Caki2 (cell line): ENCODE results near the gene TRIP12. TPM values are rescaled to one million over a fixed set of nuclear protein-coding genes. Genes with fewer than 3 reads are reported as not detected.
"Not testable (repeated sequence)": the region's sequence is repeated elsewhere in the genome, so short reads cannot be mapped to it uniquely, and the experiment has no call there.

Experiments
- DNase-seq: peaks from one replicate; pipeline ENCODE4 v3.0.0-alpha.2; 2015; ENCODE audit warnings: low read depth
- in situ Hi-C: cut with HindIII; loops from 2 replicates; pipeline ENCODE4 v1.10.0; 2016; ENCODE audit warnings: low sequenced_read_pairs, low pct_unique_long_range_greater_than_20kb, mixed read lengths
- total RNA-seq: library from RNA; depleted of rRNA; stranded (reverse); fragments of >200 nt; shearing (Covaris generic); gene quantifications from 2 replicates; pipeline ENCODE4 v1.2.3, GENCODE V29; 2014; ENCODE audit warnings: low replicate concordance

TRIP12 gene
- total RNA-seq, 1 experiment from 2014 or later, result 21.3 TPM

DNA sequence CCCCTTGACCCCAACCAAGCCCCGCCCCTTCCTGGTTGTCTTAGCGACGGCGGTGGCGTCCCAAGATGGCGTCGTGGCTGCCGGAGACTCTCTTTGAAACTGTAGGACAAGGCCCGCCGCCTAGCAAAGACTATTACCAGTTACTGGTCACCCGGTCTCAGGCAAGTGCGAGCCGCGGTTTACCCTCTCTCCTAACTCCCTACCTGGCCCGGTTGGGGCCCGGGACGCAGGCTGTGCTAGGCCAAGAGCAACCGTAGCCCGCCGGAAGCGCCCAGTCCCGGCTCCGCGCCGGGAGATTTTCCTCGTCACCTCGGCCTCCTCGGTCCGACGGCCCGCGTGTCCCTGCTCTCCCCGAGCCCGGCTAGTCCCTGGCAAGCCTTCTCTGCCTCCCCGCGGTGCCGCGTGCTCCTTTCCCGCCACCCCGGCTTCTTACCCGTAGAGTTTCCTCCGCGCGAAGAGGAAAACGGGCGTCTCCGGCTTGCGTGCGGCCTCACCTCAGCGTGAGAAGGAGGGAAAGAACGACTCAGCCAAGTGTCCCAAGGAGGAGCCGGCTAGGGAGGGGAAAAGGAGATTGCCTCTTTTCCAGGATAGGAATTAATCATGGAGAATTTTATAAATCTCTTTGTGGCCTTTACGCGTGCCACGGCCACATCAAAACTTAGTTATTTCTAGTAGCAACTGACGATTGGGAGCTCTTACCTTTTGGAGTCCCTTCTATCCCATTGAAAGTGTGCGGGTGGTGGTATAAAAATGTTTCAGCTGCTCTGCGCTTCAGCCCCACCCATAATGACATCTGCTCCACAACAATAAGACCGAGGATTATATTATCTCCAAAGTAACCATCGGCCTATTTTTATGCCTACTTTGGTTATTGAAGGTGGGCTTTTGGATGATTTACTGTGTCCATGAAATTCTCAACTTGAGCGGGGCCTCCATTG is 909 bp upstream of the TRIP12 start, which contains the start of gene FBXO36:
FBXO36 (plus strand) TSS at position 55 of the 938 bp plus-strand sequence; CDS start at position 66, 11 bp downstream.
- in situ Hi-C loops, result no loop called here
- no peak for DNase-seq

DNA sequence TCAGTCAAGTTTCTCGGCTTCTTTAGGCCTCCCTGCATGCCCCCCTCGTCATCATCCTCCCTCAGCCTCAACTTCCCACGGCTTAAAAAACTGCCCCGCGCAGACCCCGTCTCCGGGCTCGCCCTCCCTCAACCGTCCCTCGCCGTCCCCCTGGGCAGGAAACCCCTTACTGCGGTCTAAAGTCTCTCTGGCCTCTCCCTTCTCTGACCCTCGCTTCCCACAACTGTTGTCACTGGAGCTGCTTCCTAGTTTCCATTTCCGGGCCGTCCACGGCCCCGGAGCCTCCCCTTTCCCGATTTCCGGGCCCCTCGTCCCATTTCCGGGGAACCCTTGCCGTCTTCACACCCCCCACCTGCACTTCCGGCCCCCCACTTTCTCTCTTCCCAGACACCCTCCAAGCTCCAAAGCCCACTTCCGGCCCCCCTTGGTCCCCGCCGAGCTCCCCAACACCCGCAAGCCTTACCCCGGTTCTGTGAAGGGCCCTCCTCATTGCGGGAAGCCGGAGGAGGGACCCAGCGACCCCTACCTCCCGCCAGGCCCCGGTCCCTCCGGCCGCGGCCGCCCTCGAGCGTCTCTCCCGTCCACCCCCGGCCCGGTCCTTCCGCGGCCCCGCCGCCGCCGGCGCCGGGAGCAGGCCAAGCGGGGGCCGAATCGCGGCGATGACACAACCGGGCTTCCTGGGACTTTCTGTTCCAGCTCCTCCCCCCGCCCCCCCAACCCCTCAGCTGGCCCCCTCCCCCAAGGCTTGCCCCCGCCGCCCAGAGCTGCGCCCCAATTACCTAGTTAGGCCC is 513 bp downstream of the TRIP12 start:
- peak; percentile 29 for DNase-seq
- in situ Hi-C loops, result no loop called here

DNA sequence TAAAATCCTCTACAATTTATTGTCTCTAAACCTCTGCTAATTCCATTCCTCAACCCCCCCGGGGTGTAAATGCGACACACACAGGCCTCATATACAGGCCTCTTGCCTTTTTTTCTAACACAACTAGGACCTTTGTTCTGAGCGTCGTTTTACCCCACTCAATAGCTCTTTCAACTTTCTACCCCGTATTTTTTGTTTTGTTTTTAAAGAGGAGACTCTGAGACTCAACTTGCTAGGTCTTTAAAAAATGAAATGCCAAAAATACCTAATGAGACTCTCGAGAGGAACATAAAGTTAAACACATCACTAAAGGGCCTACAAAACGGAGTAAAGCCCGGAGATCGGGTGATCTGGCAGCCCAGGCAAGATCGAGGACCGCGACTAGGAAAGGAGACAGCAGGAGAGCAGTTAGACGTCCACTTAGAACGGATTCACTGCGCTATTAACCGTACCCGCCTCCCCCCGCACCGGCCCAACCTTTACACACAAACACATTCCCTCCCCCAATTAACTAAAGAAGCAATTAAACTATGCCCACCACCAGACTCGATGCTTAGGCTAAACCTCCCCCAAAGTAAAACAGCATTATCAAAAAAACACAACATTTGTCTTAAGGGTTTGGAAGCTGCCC is 1.7 kb downstream of the TRIP12 start:
- DNase-seq, result no peak
- in situ Hi-C loops, result no loop called here

DNA sequence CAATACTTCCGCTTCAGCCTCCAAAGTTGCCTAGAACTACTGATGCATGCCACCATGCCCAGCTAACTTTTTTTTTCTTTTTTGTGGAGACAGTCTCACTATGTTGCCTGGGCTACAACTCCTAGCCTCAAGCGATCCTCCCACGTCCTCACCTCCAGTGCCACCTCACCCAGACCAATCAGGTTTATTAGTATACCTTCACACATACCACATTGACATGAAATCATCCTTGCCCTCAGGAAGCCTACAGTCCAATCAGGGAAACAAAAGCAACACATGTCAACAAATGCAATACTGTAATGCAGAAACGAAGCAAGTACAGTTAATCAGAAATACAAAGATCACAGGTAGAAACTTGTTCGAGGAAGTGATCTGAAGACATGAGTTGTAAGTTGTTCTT is 4.0 kb downstream of the TRIP12 start:
- DNase-seq, result no peak
- in situ Hi-C loops, result no loop called here

DNA sequence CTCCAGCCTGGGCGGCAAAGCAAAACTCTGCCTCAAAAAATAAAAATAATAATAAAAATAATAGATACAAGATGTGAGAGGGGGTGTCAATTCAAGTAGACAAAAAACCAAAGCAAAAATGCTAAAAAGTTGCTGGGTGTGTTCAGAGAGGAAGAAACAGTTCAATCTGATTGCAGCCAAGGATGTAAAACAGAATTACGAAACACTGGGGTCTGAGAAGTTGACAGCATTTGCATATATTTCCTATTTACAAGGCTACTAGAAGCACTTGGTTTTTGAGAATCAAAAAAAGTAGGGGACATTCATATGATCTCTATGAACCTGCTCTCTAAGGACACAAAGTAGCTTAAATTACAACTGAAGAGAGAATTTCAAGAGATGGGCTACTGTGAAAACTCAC is 7.6 kb downstream of the TRIP12 start:
- in situ Hi-C loops, result no loop called here
- DNase-seq, result no peak

DNA sequence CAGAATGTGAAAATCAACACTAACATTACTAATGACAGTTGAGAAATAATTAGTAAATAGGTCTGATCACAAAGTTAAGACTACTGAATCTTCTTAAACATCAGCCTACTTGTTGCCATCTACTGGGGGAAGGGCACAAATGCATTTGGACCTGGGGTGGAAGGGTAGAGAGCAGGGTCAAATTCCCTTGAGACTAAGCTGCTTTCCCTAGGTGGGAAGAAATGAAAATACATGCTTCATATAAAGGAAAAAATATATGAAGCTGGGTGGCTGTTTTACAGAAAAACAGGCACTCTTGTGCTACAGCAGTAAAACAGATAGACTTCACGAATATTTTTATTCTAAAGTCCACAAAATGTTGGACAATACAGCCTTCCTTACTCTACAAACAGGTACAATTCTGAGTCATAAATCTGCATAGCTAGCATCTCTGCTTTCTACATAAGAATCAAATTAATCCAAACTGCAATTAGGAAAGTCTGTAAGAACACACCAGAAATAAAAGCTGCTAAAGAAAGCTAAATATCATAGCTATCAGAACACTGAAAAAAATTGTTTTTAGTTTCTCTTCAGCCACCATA is 10.9 kb downstream of the TRIP12 start:
- DNase-seq, result peak; percentile 19
- in situ Hi-C loops, result no loop called here

DNA sequence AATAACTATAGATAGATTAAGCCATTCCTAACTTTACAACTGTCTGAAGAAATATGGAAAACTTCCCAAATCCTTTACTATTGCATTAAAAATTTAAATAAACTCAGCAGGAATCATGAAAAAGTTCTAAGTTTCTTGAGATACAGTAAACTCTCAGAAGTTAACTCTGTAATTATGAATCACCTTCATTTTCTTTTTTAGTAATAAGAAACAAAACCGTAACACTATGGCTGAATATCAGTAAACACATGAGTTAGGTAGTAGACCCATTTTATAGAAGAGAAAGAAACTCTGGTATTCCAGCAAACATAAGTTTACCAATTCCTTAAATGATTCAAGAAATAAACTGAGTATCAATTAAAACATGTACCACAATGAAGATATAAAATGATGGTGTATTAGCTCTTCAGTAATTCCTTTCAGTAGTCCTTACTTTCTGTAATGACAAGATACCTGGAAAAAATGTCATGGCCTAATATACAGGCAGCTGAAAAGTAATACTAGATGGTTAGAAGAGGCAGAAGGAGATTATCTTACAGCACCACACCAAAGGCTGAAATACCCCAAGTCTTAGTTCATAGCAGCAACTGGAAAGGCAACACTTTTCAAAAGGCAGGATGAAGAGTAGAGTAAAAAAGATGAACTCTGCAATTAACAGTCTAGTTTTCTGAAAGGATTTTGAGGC is 11.5 kb downstream of the TRIP12 start:
- DNase-seq, result no peak
- in situ Hi-C loops, result no loop called here

DNA sequence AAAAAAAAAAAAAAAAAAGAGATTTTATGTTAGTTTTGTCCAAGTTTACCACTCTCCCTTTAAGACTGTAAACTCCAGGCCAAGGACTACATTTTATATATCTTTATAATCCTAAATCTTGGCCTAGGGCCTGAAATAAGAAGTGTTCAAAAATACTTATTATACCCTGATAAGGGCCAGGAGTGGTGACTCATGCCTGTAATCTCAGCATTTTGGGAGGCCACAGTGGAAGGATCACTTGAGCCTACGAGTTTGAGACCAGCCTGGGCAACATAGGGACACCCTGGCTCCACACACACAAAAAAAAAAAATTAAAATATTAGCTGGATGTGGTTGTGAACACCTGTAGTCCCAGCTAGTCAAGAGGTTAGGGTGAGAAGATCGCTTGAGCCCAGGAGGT is 12.7 kb downstream of the TRIP12 start:
- in situ Hi-C loops, result no loop called here
- DNase-seq, result no peak

DNA sequence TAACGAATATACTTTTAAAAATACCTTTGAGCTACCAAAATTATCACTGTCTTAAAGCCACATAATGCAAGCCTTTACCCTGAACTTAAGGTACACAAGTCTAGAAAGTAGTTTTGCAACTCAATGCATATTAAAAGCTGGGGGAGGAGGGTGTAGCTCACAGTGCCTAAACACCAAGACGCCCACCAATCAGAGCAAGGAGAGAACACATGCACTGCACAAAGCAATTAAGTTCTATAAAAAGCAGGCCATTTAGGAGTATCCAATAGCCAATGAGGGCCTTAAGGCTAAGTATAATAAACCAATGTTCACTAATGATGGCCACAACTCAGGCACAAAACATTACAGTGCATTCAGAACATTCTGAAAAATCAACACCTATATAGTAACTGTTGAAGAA is 16.2 kb downstream of the TRIP12 start:
- in situ Hi-C loops, result no loop called here
- DNase-seq, result no peak

DNA sequence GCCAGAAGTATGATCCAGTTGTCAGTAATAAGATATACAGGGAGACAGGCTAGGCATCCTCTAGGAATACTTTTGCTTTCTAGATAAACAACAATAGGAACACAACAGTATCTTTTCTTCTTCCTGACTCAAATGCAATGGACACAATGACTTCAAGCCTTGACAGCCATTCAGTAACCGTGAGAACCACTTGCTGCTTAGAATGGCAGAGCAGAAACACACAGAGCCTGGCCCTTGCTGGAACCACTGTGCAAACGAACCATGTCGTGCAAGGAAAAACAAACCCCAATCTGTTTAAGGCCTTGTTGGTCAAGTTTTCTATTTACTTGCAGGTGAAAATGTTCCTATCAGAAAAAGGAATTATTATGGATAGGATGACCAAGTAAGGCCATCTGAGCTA is 18.8 kb downstream of the TRIP12 start:
- in situ Hi-C loops, result no loop called here
- DNase-seq, result no peak

DNA sequence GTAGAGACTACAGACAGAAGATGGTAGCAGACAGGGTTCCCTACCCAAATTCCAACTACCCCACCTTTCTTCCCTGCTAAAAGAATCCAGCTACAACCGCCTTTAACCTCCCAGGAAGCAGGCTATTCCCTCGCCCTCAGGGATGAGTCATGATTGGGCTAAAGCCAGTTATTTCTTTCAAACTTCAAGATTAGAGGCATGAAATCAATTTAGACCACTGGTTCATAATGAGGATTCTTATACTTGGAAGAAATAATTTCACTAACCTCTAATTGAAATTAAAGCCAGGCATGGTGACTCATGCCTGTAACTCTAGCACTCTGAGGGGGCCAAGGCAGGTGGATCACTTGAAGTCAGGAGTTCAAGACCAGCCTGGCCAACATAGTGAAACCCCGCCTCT is 20.0 kb downstream of the TRIP12 start:
- in situ Hi-C loops, result no loop called here
- peak; percentile 23 for DNase-seq

DNA sequence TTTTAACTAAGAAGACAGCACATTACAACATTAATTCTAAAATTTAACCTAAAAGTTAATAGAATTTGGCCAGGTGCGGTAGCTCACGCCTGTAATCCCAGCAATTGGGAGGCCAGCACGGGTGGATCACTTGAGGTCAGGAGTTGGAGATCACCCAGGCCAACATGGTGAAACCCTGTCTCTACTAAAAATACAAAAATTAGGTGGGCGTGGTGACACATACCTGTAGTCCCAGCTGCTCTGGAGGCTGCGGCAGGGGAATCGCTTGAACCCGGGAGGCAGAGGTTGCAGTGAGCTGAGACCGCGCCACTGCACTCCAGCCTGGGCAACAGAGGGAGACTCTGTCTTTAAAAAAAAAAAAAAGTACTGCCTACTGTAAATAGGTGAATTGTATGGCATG is 21.3 kb downstream of the TRIP12 start:
- in situ Hi-C loops, DNase-seq: not testable (repeated sequence)

DNA sequence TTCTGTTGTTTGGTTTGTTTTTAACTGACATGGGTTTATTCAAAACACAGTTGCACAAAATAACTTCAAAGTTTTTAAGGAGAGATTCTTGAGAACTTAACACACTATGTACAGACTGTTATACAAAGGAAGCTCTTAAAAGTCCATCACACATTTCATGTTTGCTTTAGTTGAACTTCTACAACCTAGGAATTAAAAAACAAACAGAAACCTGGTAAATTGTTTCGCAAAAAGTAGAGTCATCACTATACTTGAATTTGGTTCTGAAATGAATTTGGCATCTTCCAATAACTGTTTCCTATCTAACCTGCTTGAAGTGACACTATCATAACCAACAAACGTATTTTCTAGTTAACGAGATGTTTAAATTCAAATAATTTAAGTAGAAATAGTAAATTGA is 21.8 kb downstream of the TRIP12 start:
- DNase-seq, result no peak
- in situ Hi-C loops, result no loop called here

DNA sequence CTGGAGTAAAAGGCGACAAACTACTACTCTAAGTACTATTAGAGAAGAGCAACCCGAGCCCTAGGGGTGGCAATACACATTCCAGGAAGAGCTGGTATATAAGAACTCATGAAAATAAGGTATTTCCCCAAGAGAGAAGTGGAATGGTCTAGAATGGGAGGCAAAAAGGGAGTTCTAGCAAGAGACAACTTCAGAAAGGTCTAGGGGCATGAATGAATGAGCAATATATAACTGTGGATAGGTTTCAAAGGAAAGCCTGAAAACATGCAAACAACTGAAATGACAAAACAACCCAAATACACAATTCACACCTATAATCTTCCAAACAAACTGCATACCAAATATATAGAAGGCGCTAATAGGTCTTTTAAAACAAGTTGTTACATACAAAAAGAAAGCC is 22.2 kb downstream of the TRIP12 start:
- in situ Hi-C loops, result no loop called here
- no peak for DNase-seq

DNA sequence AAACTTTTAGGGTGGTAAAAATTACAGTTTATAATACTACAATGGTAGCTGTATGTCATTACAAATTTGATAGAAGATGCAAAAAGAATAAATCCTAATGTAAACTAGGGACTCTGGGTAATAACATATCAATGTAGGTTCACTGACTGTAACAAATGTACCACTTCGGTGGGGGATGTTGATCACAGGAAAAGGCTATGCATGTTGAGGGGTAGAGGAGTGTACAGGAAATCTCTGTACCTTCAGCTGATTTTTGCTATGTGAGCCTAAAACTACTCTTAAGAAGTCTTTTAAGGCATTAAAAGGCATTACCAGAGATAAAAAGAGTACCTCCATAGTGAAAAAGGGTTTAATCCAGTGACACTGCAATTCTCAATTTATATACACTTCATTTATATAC is 25.0 kb downstream of the TRIP12 start:
- in situ Hi-C loops, result no loop called here
- DNase-seq, result no peak

DNA sequence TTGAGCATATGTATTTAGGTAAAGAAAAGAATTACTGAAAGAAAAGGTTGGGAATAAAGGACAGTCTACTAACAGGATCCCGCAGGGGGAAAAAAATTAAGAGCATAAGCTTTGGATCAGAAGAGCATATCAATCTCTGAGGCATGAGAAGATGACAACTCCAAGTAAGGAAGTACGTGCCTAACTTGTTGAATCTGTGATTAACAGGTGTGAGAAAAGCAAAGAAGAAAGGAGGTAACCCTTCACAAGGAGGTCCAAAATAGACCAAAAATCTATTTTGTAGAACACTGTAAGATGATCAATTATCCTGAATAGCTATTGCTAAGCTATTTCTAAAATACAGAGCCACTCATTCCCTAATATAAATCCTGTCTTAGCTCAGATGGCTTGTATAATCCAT is 32.8 kb downstream of the TRIP12 start:
- in situ Hi-C loops, result no loop called here
- no peak for DNase-seq

DNA sequence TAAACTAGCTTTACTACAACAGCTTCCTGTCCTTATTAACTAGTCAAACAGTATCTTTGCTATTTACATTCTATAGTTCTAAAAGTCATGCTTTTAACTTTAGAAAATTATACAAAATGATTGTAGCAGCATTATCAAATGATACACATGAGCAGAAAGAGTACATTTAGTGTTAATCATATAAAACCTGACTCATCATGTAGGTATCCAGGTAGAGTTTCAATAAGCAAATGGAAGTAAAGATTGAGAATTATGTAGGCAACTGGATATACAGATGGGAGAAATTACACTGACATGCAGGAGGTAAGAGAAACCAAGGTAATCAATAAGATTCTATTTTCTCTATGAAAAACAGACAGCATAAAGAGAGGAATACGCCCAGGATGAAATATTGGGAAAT is 33.8 kb downstream of the TRIP12 start:
- in situ Hi-C loops, result no loop called here
- DNase-seq, result no peak

DNA sequence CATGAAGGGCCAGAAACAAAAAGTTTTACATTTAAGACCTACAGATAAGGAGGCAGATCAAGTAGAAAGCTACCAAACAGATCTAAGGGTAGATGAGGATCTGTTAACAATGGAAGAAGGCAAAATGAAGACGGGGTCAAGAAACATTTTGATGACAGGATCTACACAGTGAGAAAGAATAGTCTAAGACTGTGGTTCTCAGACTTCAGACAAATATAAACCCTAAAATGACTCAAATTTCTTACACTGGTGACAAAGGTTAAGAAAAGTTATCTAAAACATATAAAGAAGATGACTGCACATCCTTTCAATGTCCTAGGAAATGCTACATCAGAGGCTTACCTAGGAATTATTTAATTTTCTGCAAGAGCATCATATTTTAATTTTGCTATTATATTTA is 34.4 kb downstream of the TRIP12 start:
- DNase-seq, result no peak
- in situ Hi-C loops, result no loop called here
